A673 (cell line): Measurements from ENCODE around the gene EIF1.

Experiments used
- EZH2 ChIP-seq: fragments of 200-600 bp; sonication (generic); IDR thresholded peaks from 2 replicates; pipeline ENCODE4 v1.6.1; 2017; ENCODE audit warnings: borderline replicate concordance, low read depth, mild to moderate bottlenecking, mixed read lengths, antibody characterized with exemption, low read length; ENCODE audit not compliant: poor library complexity, severe bottlenecking
- TF ChIP-seq, protein P1 (sequence below): fragments of 300-800, 200-600 bp; sonication (generic); conservative IDR thresholded peaks from 2 replicates; pipeline ENCODE4 v1.5.1; 2017; ENCODE audit warnings: low read depth, mild to moderate bottlenecking, antibody characterized with exemption, low read length, moderate library complexity, mixed read lengths

DNA sequence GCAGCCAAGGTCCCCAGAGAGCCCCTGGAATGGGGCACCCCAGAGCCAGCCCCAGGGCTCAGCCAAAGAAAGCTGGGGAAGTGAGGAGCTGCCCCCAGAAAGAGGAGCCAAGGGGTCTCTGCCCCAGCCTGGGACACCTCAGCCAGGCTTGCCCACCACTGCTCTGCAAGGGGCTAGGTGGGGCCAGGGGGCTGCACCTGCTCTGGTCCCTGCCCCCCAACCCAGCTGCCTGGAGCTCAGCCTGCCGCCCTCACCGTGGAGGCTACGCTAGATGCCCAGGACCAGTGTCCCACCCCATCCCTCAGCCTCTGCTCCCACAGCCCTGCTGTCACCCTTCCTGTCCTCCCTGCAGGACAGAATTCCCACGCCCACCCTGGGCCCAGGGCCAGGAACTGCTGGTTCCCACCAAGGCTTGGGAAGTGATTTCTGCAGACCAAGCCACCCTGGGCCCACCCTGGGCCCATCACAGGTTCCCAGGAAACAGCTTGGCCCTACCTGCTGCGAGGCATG is 36.2 kb upstream of the EIF1 start:
- TF ChIP-seq, protein P1, sequence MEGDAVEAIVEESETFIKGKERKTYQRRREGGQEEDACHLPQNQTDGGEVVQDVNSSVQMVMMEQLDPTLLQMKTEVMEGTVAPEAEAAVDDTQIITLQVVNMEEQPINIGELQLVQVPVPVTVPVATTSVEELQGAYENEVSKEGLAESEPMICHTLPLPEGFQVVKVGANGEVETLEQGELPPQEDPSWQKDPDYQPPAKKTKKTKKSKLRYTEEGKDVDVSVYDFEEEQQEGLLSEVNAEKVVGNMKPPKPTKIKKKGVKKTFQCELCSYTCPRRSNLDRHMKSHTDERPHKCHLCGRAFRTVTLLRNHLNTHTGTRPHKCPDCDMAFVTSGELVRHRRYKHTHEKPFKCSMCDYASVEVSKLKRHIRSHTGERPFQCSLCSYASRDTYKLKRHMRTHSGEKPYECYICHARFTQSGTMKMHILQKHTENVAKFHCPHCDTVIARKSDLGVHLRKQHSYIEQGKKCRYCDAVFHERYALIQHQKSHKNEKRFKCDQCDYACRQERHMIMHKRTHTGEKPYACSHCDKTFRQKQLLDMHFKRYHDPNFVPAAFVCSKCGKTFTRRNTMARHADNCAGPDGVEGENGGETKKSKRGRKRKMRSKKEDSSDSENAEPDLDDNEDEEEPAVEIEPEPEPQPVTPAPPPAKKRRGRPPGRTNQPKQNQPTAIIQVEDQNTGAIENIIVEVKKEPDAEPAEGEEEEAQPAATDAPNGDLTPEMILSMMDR: no peak
- TF ChIP-seq EZH2: no peak
